GM23338 (cell line): ENCODE data around the gene SND1. TPM values are rescaled to one million over a fixed set of nuclear protein-coding genes. Genes with fewer than 3 reads are reported as not detected.

ENCODE experiments used
- ATAC-seq: fragments of 200-7000 bp; cut with Tn5 transposase; 3 replicates; pipeline ENCODE4 v1.9.1; 2020
- DNase-seq: peaks from one replicate; pipeline ENCODE4 v3.0.0-alpha.2; 2015; ENCODE audit warnings: low spot score
- H2AFZ ChIP-seq: fragments of 200-600 bp; sonication (generic); 2 replicates; pipeline ENCODE4 v1.8.0; 2016; ENCODE audit warnings: antibody characterized with exemption, mild to moderate bottlenecking, moderate library complexity
- H3F3A ChIP-seq: fragments of 200-600 bp; sonication (generic); replicated peaks from 2 replicates; pipeline ENCODE4 v1.8.0; 2017; ENCODE audit warnings: antibody characterized with exemption, mixed run types, low read depth
- H3K27ac ChIP-seq: fragments of 200-600 bp; sonication (generic); 2 replicates; pipeline ENCODE4 v1.6.1; 2016; ENCODE audit warnings: low read depth
- H3K27me3 ChIP-seq: fragments of 200-600 bp; sonication (generic); 2 replicates; pipeline ENCODE4 v1.8.0; 2016; ENCODE audit warnings: mild to moderate bottlenecking, mixed run types, moderate library complexity; ENCODE audit not compliant: insufficient read depth
- H3K36me3 ChIP-seq: fragments of 200-600 bp; sonication (generic); 2 replicates; pipeline ENCODE4 v1.8.0; 2016; ENCODE audit warnings: mild to moderate bottlenecking; ENCODE audit not compliant: insufficient read depth
- H3K4me1 ChIP-seq: fragments of 200-600 bp; sonication (generic); 2 replicates; pipeline ENCODE4 v1.8.0; 2016; ENCODE audit warnings: mild to moderate bottlenecking, moderate library complexity; ENCODE audit not compliant: insufficient read depth
- H3K4me2 ChIP-seq: fragments of 200-600 bp; sonication (generic); 2 replicates; pipeline ENCODE4 v1.7.1; 2017; ENCODE audit warnings: mixed run types
- H3K4me3 ChIP-seq: fragments of 200-600 bp; sonication (generic); 2 replicates; pipeline ENCODE4 v1.6.1; 2016; ENCODE audit warnings: mixed run types
- H3K79me2 ChIP-seq: fragments of 200-600 bp; sonication (generic); replicated peaks from 2 replicates; pipeline ENCODE4 v1.8.0; 2017; ENCODE audit warnings: mild to moderate bottlenecking; ENCODE audit not compliant: insufficient read depth
- H3K9me2 ChIP-seq: fragments of 200-600 bp; sonication (generic); 2 replicates; pipeline ENCODE4 v1.8.0; 2017; ENCODE audit not compliant: insufficient read depth
- H4K20me1 ChIP-seq: fragments of 200-600 bp; sonication (generic); replicated peaks from 2 replicates; pipeline ENCODE4 v1.8.0; 2017; ENCODE audit warnings: mild to moderate bottlenecking; ENCODE audit not compliant: insufficient read depth
- H3K27ac Mint-ChIP-seq: 2 replicates; pipeline ENCODE4 v1.8.0; 2020; ENCODE audit warnings: inconsistent platforms, mild to moderate bottlenecking, moderate library complexity, mixed read lengths
- H3K27me3 Mint-ChIP-seq: 3 replicates; pipeline ENCODE4 v1.8.0; 2022; ENCODE audit warnings: low read depth, mild to moderate bottlenecking, moderate library complexity, mixed read lengths, inconsistent platforms; ENCODE audit not compliant: insufficient read depth, poor library complexity
- H3K36me3 Mint-ChIP-seq: 3 replicates; pipeline ENCODE4 v1.8.0; 2021; ENCODE audit warnings: low read depth, mild to moderate bottlenecking, inconsistent platforms, moderate library complexity, mixed read lengths
- H3K4me1 Mint-ChIP-seq: 3 replicates; pipeline ENCODE4 v1.8.0; 2020; ENCODE audit warnings: mild to moderate bottlenecking, inconsistent platforms, mixed read lengths
- H3K4me3 Mint-ChIP-seq: 3 replicates; pipeline ENCODE4 v1.8.0; 2021; ENCODE audit warnings: moderate library complexity, mild to moderate bottlenecking, inconsistent platforms, mixed read lengths
- H3K9me3 Mint-ChIP-seq: 3 replicates; pipeline ENCODE4 v1.8.0; 2020; ENCODE audit warnings: moderate library complexity, mild to moderate bottlenecking, inconsistent platforms, mixed read lengths
- CREB1 ChIP-seq: fragments of 250-450 bp; sonication (Bioruptor Pico); IDR thresholded peaks from 2 replicates; pipeline ENCODE4 v1.5.0; 2020; ENCODE audit warnings: low read depth, mild to moderate bottlenecking, moderate library complexity
- CTCF ChIP-seq, 2 experiments: fragments of 200-600 bp in 1 of 2; sonication (generic) in 1 of 2; conservative IDR thresholded peaks; 2 replicates each; pipeline versions ENCODE4 v1.5.1 to v1.6.1; 2016 to 2017; ENCODE audit warnings: antibody characterized with exemption in 2 of 2, low read depth in 2 of 2, mild to moderate bottlenecking in 2 of 2, moderate library complexity in 1 of 2
- EZH2 ChIP-seq: fragments of 200-600 bp; sonication (generic); IDR thresholded peaks from one replicate; pipeline ENCODE4 v1.8.0; 2017; ENCODE audit warnings: antibody characterized with exemption, mild to moderate bottlenecking, low read depth; ENCODE audit not compliant: unreplicated experiment
- EZH2phosphoT487 ChIP-seq: fragments of 200-600 bp; sonication (generic); IDR thresholded peaks from one replicate; pipeline ENCODE4 v1.8.1; 2018; ENCODE audit warnings: antibody characterized with exemption; ENCODE audit not compliant: unreplicated experiment
- JUNB ChIP-seq: IDR thresholded peaks from one replicate; pipeline ENCODE4 v1.6.1; 2016; ENCODE audit warnings: antibody characterized with exemption; ENCODE audit not compliant: unreplicated experiment
- NANOG ChIP-seq: IDR thresholded peaks from 2 replicates; pipeline ENCODE4 v1.6.1; 2016; ENCODE audit warnings: antibody characterized with exemption, borderline replicate concordance
- POLR2AphosphoS5 ChIP-seq: IDR thresholded peaks from 2 replicates; pipeline ENCODE4 v1.6.1; 2016; ENCODE audit warnings: antibody characterized with exemption, low read depth
- STAT1 ChIP-seq: IDR thresholded peaks from one replicate; pipeline ENCODE4 v1.6.1; 2016; ENCODE audit warnings: antibody characterized with exemption; ENCODE audit not compliant: unreplicated experiment
- ZNF114 ChIP-seq: fragments of 250-450 bp; sonication (Bioruptor Pico); IDR thresholded peaks from 2 replicates; pipeline ENCODE4 v1.5.0; 2020; ENCODE audit warnings: mild to moderate bottlenecking, moderate library complexity
- ZNF331 ChIP-seq: fragments of 250-450 bp; sonication (Bioruptor Pico); IDR thresholded peaks from 2 replicates; pipeline ENCODE4 v1.5.0; 2020; ENCODE audit warnings: low read depth, mild to moderate bottlenecking, moderate library complexity
- ZNF462 ChIP-seq: fragments of 250-450 bp; sonication (Bioruptor Pico); IDR thresholded peaks from 2 replicates; pipeline ENCODE4 v1.5.0; 2020; ENCODE audit warnings: mild to moderate bottlenecking, moderate library complexity
- polyA plus RNA-seq: library from polyadenylated mRNA; unstranded; fragments of >200 nt; fragmentation: Nextera tagmentation; extraction: Ambion mirVana; gene quantifications from 2 replicates; pipeline ENCODE4 v1.2.1, GENCODE V29; 2016
- total RNA-seq: library from RNA; depleted of rRNA; stranded (reverse); fragments of >200 nt; shearing (Covaris generic); gene quantifications from 2 replicates; pipeline ENCODE4 v1.2.3, GENCODE V29; 2014
- TF ChIP-seq, protein P1 (sequence below): IDR thresholded peaks from 2 replicates; pipeline ENCODE4 v1.6.1; 2016; ENCODE audit warnings: antibody characterized with exemption
- TF ChIP-seq, protein P2 (sequence below): IDR thresholded peaks from one replicate; pipeline ENCODE4 v1.6.1; 2018; ENCODE audit warnings: antibody characterized with exemption; ENCODE audit not compliant: unreplicated experiment

Gene SND1
- total and polyA plus RNA-seq, 2 experiments from 2014 or later = 107 to 254 TPM

- peaks cover 39% of the 10 kb centered on the region for H3K4me1 Mint-ChIP-seq
- no peaks in the 10 kb centered on the region for H3K9me3 Mint-ChIP-seq
- no peak for DNase-seq
- Histone ChIP-seq H3K4me1 (peaks cover 28% of the 10 kb centered on the region), H3K27ac (no peak overlapping the region), H3K9me2 (no peaks in the 10 kb centered on the region), H3K36me3 (peaks cover 7% of the 10 kb centered on the region; the same call in 1 of the 2 replicates), H4K20me1 (0 out of 2 replicates have a peak, but pooled peaks cover 3% of the 10 kb centered on the region), H3K4me2 (no peak overlapping the region), H3K4me3 (no peak overlapping the region), H3K79me2 (peaks cover 20% of the 10 kb centered on the region; the same call in 1 of the 2 replicates), H3K27me3 (no peaks in the 10 kb centered on the region), H3F3A (no peaks in the 10 kb centered on the region), H2AFZ (no peak overlapping the region)
- peaks cover 8% of the 10 kb centered on the region; the same call in 1 of the 3 replicates for H3K36me3 Mint-ChIP-seq
- no peak overlapping the region for H3K27ac Mint-ChIP-seq
- no peak for TF ChIP-seq JUNB
- TF ChIP-seq, protein P1, sequence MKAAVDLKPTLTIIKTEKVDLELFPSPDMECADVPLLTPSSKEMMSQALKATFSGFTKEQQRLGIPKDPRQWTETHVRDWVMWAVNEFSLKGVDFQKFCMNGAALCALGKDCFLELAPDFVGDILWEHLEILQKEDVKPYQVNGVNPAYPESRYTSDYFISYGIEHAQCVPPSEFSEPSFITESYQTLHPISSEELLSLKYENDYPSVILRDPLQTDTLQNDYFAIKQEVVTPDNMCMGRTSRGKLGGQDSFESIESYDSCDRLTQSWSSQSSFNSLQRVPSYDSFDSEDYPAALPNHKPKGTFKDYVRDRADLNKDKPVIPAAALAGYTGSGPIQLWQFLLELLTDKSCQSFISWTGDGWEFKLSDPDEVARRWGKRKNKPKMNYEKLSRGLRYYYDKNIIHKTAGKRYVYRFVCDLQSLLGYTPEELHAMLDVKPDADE = no peak
- TF ChIP-seq ZNF462 (CRISPR knock-in tag) = no peak
- TF ChIP-seq EZH2phosphoT487 = no peak
- no peak for TF ChIP-seq ZNF114 (CRISPR knock-in tag)
- no peak for TF ChIP-seq EZH2
- TF ChIP-seq ZNF331 (CRISPR knock-in tag) = no peak
- no peak for TF ChIP-seq POLR2AphosphoS5
- TF ChIP-seq, protein P2, sequence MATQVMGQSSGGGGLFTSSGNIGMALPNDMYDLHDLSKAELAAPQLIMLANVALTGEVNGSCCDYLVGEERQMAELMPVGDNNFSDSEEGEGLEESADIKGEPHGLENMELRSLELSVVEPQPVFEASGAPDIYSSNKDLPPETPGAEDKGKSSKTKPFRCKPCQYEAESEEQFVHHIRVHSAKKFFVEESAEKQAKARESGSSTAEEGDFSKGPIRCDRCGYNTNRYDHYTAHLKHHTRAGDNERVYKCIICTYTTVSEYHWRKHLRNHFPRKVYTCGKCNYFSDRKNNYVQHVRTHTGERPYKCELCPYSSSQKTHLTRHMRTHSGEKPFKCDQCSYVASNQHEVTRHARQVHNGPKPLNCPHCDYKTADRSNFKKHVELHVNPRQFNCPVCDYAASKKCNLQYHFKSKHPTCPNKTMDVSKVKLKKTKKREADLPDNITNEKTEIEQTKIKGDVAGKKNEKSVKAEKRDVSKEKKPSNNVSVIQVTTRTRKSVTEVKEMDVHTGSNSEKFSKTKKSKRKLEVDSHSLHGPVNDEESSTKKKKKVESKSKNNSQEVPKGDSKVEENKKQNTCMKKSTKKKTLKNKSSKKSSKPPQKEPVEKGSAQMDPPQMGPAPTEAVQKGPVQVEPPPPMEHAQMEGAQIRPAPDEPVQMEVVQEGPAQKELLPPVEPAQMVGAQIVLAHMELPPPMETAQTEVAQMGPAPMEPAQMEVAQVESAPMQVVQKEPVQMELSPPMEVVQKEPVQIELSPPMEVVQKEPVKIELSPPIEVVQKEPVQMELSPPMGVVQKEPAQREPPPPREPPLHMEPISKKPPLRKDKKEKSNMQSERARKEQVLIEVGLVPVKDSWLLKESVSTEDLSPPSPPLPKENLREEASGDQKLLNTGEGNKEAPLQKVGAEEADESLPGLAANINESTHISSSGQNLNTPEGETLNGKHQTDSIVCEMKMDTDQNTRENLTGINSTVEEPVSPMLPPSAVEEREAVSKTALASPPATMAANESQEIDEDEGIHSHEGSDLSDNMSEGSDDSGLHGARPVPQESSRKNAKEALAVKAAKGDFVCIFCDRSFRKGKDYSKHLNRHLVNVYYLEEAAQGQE = no peak
- no peak for TF ChIP-seq CTCF (conservative IDR thresholded peaks at IDR 0.05; ENCODE audit: low read depth in 2 of 2)
- TF ChIP-seq CREB1 (CRISPR knock-in tag) = no peak
- no peak for TF ChIP-seq STAT1
- no peak for TF ChIP-seq NANOG
- H3K4me3 Mint-ChIP-seq = no peak overlapping the region
- no peaks in the 10 kb centered on the region for H3K27me3 Mint-ChIP-seq
- no peak for ATAC-seq
Measured at GRCh38 chr7:127845522-127846214, 193.7 kb downstream of the SND1 start.
